ENCODE data around the gene ZC3H7A.

Gene ZC3H7A

DNA sequence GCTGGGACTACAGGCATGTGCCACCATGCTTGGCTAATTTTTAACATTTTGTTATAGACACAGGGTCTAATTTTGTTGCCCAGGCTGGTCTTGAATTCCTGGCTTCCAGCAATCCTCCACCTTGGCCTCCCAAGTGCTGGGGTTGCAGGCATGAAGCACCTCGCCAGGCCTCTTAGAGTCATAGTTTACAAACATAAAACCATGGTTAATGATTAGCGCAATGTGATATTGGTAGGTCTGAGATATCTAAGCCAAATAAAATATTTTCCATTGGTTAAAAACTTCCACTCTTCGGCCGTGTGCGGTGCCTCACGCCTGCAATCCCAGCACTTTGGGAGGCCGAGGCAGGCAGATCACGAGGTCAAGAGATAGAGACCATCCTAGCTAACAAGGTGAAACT, 71.0 kb downstream of the ZC3H7A start:
- Histone ChIP-seq H3K4me3 (ENCODE audit: low read length) (no peak overlapping the region), H3K79me2 (ENCODE audit: low read length) (peaks cover 100% of the 10 kb centered on the region), H3K36me3 (replicated peaks; ENCODE audit: insufficient read depth, low read length) (peaks cover 38% of the 10 kb centered on the region), H3K4me1 (ENCODE audit: low read length) (peaks cover 75% of the 10 kb centered on the region), H3K9ac (ENCODE audit: low read length) (no peak overlapping the region), H2AFZ (ENCODE audit: low read length) (no peak overlapping the region), H3K9me3 (replicated peaks; ENCODE audit: insufficient read depth, low read length) (no peaks in the 10 kb centered on the region), H3K9me2 (replicated peaks; ENCODE audit: insufficient read depth, low read length) (no peaks in the 10 kb centered on the region), H3K27ac (ENCODE audit: low read length) (peak overlapping the region; percentile 96; the same call in 1 of the 2 replicates), H3F3A (ENCODE audit: insufficient read depth, low read length) (peaks cover 97% of the 10 kb centered on the region), H3K27me3 (replicated peaks; ENCODE audit: insufficient read depth, low read length) (no peaks in the 10 kb centered on the region), H4K20me1 (ENCODE audit: insufficient read depth, low read length) (0 out of 2 replicates have a peak, but pooled peaks cover 7% of the 10 kb centered on the region), H3K4me2 (ENCODE audit: low read depth, low read length) (peak overlapping the region; percentile 51)
- peak; percentile 6 for DNase-seq
- TF ChIP-seq EZH2phosphoT487 (IDR thresholded peaks at IDR 0.05; ENCODE audit: low read length) (no peak), EZH2 (optimal IDR thresholded peaks at IDR 0.05; ENCODE audit: low read depth, low read length) (no peak)
- TF ChIP-seq, protein P1, sequence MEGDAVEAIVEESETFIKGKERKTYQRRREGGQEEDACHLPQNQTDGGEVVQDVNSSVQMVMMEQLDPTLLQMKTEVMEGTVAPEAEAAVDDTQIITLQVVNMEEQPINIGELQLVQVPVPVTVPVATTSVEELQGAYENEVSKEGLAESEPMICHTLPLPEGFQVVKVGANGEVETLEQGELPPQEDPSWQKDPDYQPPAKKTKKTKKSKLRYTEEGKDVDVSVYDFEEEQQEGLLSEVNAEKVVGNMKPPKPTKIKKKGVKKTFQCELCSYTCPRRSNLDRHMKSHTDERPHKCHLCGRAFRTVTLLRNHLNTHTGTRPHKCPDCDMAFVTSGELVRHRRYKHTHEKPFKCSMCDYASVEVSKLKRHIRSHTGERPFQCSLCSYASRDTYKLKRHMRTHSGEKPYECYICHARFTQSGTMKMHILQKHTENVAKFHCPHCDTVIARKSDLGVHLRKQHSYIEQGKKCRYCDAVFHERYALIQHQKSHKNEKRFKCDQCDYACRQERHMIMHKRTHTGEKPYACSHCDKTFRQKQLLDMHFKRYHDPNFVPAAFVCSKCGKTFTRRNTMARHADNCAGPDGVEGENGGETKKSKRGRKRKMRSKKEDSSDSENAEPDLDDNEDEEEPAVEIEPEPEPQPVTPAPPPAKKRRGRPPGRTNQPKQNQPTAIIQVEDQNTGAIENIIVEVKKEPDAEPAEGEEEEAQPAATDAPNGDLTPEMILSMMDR (IDR thresholded peaks at IDR 0.05; ENCODE audit: low read length): no peak

DNA sequence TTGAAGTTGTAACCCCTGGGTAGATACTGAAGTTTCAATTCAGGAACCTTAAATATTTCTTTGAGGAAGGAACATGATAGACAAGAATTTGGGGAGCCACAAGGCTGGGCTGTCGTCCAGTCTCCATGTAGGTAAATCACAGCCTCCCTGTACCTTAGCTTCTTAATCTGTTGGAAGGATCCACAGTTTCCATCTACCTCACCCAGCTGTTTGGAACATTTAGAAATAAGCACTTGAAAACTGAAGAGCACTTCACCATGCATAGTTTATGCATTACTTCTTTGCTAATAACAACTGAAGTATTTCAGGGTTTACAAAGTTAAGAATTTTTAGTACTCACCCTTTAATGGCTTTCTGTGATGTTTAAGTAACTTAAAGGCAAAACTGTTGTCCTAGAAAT, 71.6 kb downstream of the ZC3H7A start:
- DNase-seq: no peak
- Histone ChIP-seq H3F3A (ENCODE audit: insufficient read depth, low read length) (peaks cover 97% of the 10 kb centered on the region), H3K36me3 (replicated peaks; ENCODE audit: insufficient read depth, low read length) (peaks cover 41% of the 10 kb centered on the region), H3K9ac (ENCODE audit: low read length) (peak overlapping the region; percentile 8; the same call in 1 of the 2 replicates), H3K9me3 (replicated peaks; ENCODE audit: insufficient read depth, low read length) (no peaks in the 10 kb centered on the region), H3K9me2 (replicated peaks; ENCODE audit: insufficient read depth, low read length) (no peaks in the 10 kb centered on the region), H3K27me3 (replicated peaks; ENCODE audit: insufficient read depth, low read length) (no peaks in the 10 kb centered on the region), H3K4me2 (ENCODE audit: low read depth, low read length) (peak overlapping the region; percentile 51), H4K20me1 (ENCODE audit: insufficient read depth, low read length) (0 out of 2 replicates have a peak, but pooled peaks cover 7% of the 10 kb centered on the region), H3K79me2 (ENCODE audit: low read length) (peaks cover 100% of the 10 kb centered on the region), H3K4me1 (ENCODE audit: low read length) (peaks cover 79% of the 10 kb centered on the region), H2AFZ (ENCODE audit: low read length) (no peak overlapping the region), H3K4me3 (ENCODE audit: low read length) (peak overlapping the region; percentile 2; the same call in 1 of the 2 replicates), H3K27ac (ENCODE audit: low read length) (peak overlapping the region; percentile 96; the same call in 1 of the 2 replicates)
- TF ChIP-seq, protein P1 (IDR thresholded peaks at IDR 0.05; ENCODE audit: low read length): no peak
- no peak for TF ChIP-seq EZH2phosphoT487 (IDR thresholded peaks at IDR 0.05; ENCODE audit: low read length)
- TF ChIP-seq EZH2 (optimal IDR thresholded peaks at IDR 0.05; ENCODE audit: low read depth, low read length): no peak

DNA sequence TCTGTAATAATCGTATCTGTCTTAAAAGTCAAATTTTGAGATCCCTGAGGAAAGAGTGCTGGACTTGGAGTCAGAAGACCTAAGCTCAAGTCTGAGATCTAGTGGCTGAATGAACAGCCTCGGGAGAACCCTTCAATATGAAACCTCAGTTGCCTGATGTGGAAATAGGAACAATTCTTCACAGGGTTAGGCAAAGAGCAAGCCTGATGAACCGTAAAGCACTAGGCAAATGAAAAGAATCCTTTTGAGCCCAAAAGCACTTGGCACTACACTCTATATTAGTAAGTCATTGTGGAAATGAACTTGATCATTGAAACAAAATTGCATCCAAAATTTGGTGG, 74.6 kb downstream of the ZC3H7A start:
- Histone ChIP-seq H3K79me2 (ENCODE audit: low read length) (peaks cover 99% of the 10 kb centered on the region), H3F3A (ENCODE audit: insufficient read depth, low read length) (peaks cover 97% of the 10 kb centered on the region), H3K4me1 (ENCODE audit: low read length) (peaks cover 79% of the 10 kb centered on the region), H3K36me3 (replicated peaks; ENCODE audit: insufficient read depth, low read length) (peaks cover 32% of the 10 kb centered on the region), H3K4me2 (ENCODE audit: low read depth, low read length) (peak overlapping the region; percentile 46; the same call in 1 of the 2 replicates), H3K27ac (ENCODE audit: low read length) (peak overlapping the region; percentile 96; the same call in 1 of the 2 replicates), H3K9me2 (replicated peaks; ENCODE audit: insufficient read depth, low read length) (no peaks in the 10 kb centered on the region), H2AFZ (ENCODE audit: low read length) (no peak overlapping the region), H3K4me3 (ENCODE audit: low read length) (no peak overlapping the region), H3K27me3 (replicated peaks; ENCODE audit: insufficient read depth, low read length) (no peaks in the 10 kb centered on the region), H3K9ac (ENCODE audit: low read length) (no peak overlapping the region), H3K9me3 (replicated peaks; ENCODE audit: insufficient read depth, low read length) (no peaks in the 10 kb centered on the region), H4K20me1 (ENCODE audit: insufficient read depth, low read length) (0 out of 2 replicates have a peak, but pooled peaks cover 10% of the 10 kb centered on the region)
- DNase-seq: no peak
- no peak for TF ChIP-seq EZH2 (optimal IDR thresholded peaks at IDR 0.05; ENCODE audit: low read depth, low read length)
- TF ChIP-seq, protein P1 (IDR thresholded peaks at IDR 0.05; ENCODE audit: low read length): no peak
- TF ChIP-seq EZH2phosphoT487 (IDR thresholded peaks at IDR 0.05; ENCODE audit: low read length): no peak
